ENCODE measurements around the gene PKP3.
"Not testable (repeated sequence)": the region's sequence is repeated elsewhere in the genome, so short reads cannot be mapped to it uniquely, and the experiment has no call there.

The PKP3 gene

GRCh38 chr11:363443-363805 is 30.6 kb upstream of the PKP3 start:
- not testable (repeated sequence) for DNase-seq

DNA sequence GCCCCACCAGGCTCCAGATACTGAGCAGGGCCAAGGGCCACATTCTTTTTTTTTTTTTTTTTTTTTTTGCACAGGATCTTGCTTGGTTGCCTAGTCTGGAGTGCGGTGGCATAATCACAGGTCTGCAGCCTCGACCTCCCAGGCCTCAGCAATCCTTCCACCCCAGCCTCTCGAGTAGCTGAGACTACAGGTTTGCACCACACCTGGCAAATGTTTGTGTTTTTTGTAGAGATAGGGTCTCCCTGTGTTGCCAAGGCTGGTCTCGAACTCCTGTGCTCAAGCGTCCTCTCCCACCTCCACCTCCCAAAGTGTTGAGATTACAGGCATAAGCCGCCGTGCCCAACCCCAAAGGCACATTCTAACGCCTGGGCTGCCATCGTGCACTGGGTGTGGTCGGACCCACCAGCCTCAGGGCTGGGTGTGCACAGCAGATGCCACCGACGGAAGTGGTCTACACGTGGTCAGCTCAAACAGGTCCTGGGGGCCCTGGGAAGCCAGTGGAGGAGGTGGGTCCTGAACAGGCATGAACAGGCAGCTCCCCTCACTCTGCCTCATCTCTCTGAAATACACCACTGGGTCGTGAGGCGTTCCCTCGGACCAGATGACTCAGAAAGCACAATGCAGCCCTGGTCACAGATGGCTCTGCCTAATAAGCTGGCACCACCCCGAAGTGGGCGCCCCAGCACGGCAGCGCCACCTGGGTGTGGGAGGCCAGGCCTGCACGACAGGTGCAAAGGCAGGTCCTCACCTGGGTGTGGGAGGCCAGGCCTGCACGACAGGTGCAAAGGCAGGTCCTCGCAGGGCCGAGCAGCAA is 29.9 kb upstream of the PKP3 start:
- DNase-seq = no peak

- DNase-seq = no peak
Measured at GRCh38 chr11:364991-365725, 28.9 kb upstream of the PKP3 start.

GRCh38 chr11:365831-366230 is 28.2 kb upstream of the PKP3 start:
- DNase-seq = no peak

DNA sequence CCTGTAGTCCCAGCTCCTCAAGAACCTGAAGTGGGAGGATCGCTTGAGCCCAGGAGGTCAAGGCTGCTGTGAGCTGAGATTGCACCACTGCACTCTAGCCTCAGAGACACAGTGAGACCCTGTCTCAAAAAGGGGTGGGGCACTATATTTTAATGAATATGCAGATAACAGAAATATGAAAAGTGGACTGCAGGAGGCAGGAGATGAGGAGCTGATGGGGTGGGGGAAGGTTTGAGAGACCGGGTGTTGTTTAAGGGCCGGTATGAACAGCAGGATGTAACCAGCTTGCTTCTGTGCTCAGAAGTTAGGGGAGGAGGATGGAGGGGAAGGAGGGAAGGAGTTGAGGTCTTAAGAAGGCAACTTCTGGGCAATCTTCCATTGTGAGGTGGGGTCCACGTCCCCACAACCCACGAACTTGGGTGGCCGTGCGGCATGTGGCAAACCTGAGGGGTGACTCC is 26.0 kb upstream of the PKP3 start:
- no peak for DNase-seq

GRCh38 chr11:368414-369335 is 25.3 kb upstream of the PKP3 start:
- no peak for DNase-seq

DNA sequence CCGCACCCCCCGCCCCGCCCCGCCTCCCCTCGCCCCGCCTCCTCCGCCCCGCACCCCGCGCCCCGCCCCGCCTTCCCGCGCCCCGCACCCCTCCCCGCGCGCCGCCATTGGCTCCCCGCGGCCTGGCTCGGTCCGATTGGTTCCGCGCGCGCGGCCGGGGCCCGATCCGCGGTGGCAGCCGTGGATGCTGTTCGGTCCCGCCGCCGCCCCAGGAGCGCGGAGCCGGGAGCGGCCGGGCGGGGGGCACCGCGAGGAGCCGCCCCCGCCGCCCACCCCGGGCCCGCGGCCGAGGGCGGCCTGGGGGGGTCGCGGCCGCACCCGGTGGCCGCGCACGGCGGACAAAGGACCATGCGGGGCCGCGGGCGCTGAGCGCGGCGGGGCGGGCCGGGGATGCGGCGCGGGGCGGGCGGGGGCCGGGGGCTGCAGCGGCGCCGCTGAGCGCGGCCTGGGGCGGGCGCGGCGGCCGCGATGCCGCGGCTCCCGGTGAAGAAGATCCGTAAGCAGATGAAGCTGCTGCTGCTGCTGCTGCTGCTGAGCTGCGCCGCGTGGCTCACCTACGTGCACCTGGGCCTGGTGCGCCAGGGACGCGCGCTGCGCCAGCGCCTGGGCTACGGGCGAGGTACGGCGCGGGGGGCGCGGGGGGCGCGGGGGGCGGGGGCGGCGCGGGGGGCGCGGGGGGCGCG is 24.5 kb upstream of the PKP3 start, which contains the start of gene B4GALNT4:
TSS of gene B4GALNT4 (plus strand) at position 164 of the 683 bp plus-strand sequence. CDS start at position 469, 305 bp downstream.
- DNase-seq = no peak

DNA sequence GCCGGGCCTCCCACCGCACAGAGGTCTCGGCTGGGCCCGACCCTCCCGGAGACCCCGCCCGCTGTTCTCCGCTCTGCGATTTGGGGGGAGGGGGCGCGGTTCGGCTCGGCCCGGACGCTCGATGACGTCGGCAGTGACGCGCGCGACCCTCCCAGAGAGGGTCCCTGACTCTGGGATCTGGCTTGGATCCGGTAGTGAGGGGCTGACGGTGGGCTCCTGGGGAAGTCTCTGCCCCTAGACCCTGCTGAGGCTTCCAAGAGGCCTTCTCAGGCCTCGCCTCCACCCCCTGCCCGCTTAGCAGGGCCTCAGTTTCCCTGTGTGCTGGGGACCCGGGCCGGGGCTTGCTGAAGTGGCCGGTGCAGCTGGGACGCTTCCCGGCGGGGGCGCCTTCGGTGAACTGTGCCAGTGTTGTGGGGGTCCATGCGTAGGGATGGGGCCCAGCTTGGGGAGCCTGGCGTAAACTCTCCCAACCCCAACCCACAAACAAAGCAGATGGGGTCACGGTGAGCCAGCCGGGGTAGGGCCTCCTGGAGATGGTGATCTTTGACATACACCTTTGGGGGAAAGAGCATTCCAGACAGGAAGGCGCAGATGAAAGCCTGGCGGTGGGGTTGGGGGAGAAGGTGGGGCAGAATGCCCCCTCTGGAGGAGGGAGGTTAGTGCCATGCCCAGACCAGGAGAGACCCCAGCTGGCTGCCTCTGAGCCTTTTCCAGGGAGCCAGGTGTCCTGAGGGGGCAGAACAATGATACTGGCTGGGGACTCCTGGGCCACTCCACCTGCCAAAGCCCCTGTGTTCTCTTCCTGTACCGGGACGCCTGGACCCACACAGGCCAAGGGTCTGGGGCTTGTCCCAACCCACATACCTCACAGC is 23.7 kb upstream of the PKP3 start:
- DNase-seq = no peak

DNA sequence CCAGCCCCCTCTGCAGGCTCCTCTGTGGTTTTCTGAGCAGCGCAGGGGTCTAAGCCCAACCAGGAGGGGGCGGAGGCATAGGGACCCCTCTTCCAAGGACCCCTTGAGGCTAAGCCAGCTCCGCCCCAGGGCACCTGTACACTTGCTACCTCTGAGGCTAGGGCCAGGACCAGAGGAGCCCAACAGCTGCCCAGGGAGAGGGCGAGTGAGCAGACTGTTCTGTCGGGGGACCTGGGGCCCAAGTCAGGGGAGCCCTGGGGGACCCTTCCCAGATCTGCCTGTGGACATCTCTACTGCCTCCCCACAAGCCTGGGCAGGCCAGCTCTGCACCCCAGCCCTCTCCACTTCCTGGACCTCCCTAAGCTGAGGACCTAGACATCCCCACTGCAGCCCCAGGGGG is 23.0 kb upstream of the PKP3 start:
- DNase-seq = no peak

- DNase-seq = no peak
Measured at GRCh38 chr11:371716-372590, 22.1 kb upstream of the PKP3 start.

- no peak for DNase-seq
Measured at GRCh38 chr11:372809-373715, 20.9 kb upstream of the PKP3 start.

GRCh38 chr11:373716-374551 is 20.1 kb upstream of the PKP3 start:
- DNase-seq = no peak

- no peak for DNase-seq
Measured at GRCh38 chr11:375065-376025, 18.7 kb upstream of the PKP3 start.

GRCh38 chr11:376531-377173 is 17.4 kb upstream of the PKP3 start:
- DNase-seq = no peak

GRCh38 chr11:377174-377865 is 16.7 kb upstream of the PKP3 start:
- no peak for DNase-seq

Data from KG1 (cell line).